ENCODE measurements around the gene PLCL2.

- TF ChIP-seq, protein P1, sequence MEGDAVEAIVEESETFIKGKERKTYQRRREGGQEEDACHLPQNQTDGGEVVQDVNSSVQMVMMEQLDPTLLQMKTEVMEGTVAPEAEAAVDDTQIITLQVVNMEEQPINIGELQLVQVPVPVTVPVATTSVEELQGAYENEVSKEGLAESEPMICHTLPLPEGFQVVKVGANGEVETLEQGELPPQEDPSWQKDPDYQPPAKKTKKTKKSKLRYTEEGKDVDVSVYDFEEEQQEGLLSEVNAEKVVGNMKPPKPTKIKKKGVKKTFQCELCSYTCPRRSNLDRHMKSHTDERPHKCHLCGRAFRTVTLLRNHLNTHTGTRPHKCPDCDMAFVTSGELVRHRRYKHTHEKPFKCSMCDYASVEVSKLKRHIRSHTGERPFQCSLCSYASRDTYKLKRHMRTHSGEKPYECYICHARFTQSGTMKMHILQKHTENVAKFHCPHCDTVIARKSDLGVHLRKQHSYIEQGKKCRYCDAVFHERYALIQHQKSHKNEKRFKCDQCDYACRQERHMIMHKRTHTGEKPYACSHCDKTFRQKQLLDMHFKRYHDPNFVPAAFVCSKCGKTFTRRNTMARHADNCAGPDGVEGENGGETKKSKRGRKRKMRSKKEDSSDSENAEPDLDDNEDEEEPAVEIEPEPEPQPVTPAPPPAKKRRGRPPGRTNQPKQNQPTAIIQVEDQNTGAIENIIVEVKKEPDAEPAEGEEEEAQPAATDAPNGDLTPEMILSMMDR (IDR thresholded peaks at IDR 0.05): no peak
- TF ChIP-seq POLR2A (IDR thresholded peaks at IDR 0.05): no peak
- no peak for TF ChIP-seq EP300 (IDR thresholded peaks at IDR 0.05)
Measured at GRCh38 chr3:16888785-16889607, 4.2 kb downstream of the PLCL2 start.

Measured in ovary (tissue), 3 donors.